Measurements from ENCODE around the gene DNAJC10. TPM values are rescaled to one million over a fixed set of nuclear protein-coding genes. Genes with fewer than 3 reads are reported as not detected.

DNAJC10 gene
- total RNA-seq, 1 donor from 2014 or later: 55.8 TPM

- Histone ChIP-seq H3K36me3 (peaks cover 89% of the 10 kb centered on the region), H3K27me3 (ENCODE audit: low read depth) (no peaks in the 10 kb centered on the region), H3K9me3 (replicated peaks) (no peaks in the 10 kb centered on the region), H3K27ac (replicated peaks) (no peak overlapping the region), H3K4me3 (no peak overlapping the region), H3K4me1 (no peaks in the 10 kb centered on the region)
- intact Hi-C loops (cut with micrococcal nuclease): no loop called here
- no peak for TF ChIP-seq CTCF (IDR thresholded peaks at IDR 0.05; ENCODE audit: borderline replicate concordance)
- no peak for DNase-seq
Measured at GRCh38 chr2:182754231-182754630, 38.2 kb downstream of the DNAJC10 start.

GRCh38 chr2:182758379-182758778, 42.3 kb downstream of the DNAJC10 start:
- Histone ChIP-seq H3K36me3 (peaks cover 68% of the 10 kb centered on the region), H3K27me3 (ENCODE audit: low read depth) (no peaks in the 10 kb centered on the region), H3K27ac (replicated peaks) (no peak overlapping the region), H3K9me3 (replicated peaks) (no peaks in the 10 kb centered on the region), H3K4me3 (no peak overlapping the region), H3K4me1 (peaks cover 23% of the 10 kb centered on the region)
- intact Hi-C loops (cut with micrococcal nuclease): no loop called here
- no peak for DNase-seq
- TF ChIP-seq CTCF (IDR thresholded peaks at IDR 0.05; ENCODE audit: borderline replicate concordance): no peak

- peaks cover 54% of the 10 kb centered on the region for H3K36me3 ChIP-seq
- peak overlapping the region; percentile 48 for H3K27ac ChIP-seq (replicated peaks)
- H3K4me1 ChIP-seq: peaks cover 41% of the 10 kb centered on the region
- intact Hi-C loops (cut with micrococcal nuclease): no loop called here
- no peaks in the 10 kb centered on the region for H3K9me3 ChIP-seq (replicated peaks)
- peak; percentile 37 for TF ChIP-seq CTCF (IDR thresholded peaks at IDR 0.05; ENCODE audit: borderline replicate concordance)
- H3K4me3 ChIP-seq: no peak overlapping the region
- no peaks in the 10 kb centered on the region for H3K27me3 ChIP-seq (ENCODE audit: low read depth)
- DNase-seq: no peak
Measured at GRCh38 chr2:182761903-182762302, 45.8 kb downstream of the DNAJC10 start.

- TF ChIP-seq CTCF (IDR thresholded peaks at IDR 0.05; ENCODE audit: borderline replicate concordance): peak; percentile 71
- peaks cover 43% of the 10 kb centered on the region for H3K36me3 ChIP-seq
- H3K27ac ChIP-seq (replicated peaks): peak overlapping the region; percentile 27
- peaks cover 45% of the 10 kb centered on the region for H3K4me1 ChIP-seq
- H3K9me3 ChIP-seq (replicated peaks): no peaks in the 10 kb centered on the region
- no peak overlapping the region for H3K4me3 ChIP-seq
- no peaks in the 10 kb centered on the region for H3K27me3 ChIP-seq (ENCODE audit: low read depth)
- DNase-seq: no peak
- intact Hi-C loops (cut with micrococcal nuclease): no loop called here
Measured at GRCh38 chr2:182763311-182763912, 47.4 kb downstream of the DNAJC10 start.

DNA sequence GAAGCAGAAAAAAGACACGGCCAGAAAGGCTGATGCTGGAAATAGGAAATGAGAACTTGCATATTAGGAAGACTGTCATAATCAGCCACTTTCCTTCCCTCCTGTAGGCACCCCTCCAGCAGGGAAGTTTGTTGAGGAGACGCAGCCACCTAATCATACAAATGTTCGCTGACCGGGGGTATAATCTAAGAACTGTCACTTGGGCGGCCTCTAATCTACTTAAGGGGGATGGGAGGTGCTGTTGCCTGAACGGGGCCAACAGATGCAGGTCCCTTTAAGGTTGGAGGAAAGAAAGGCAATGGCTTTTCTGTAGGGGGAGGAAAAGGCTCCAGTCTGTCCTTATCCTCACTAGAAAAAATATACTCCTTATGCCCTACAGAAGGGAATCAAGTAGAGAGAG, 50.6 kb downstream of the DNAJC10 start:
- intact Hi-C loops (cut with micrococcal nuclease): no loop called here
- H3K27ac ChIP-seq (replicated peaks): peak overlapping the region; percentile 12
- H3K4me3 ChIP-seq: no peak overlapping the region
- H3K9me3 ChIP-seq (replicated peaks): peaks cover 27% of the 10 kb centered on the region
- peaks cover 33% of the 10 kb centered on the region for H3K36me3 ChIP-seq
- TF ChIP-seq CTCF (IDR thresholded peaks at IDR 0.05; ENCODE audit: borderline replicate concordance): no peak
- H3K27me3 ChIP-seq (ENCODE audit: low read depth): no peaks in the 10 kb centered on the region
- no peak for DNase-seq
- H3K4me1 ChIP-seq: peaks cover 39% of the 10 kb centered on the region

Data from left ventricle myocardium inferior (tissue), 1 donor.